ENCODE measurements around the gene GLI3.

GRCh38 chr7:42197451-42197850 is 39.6 kb downstream of the GLI3 start:
- TF ChIP-seq CTCF (IDR thresholded peaks at IDR 0.05) (no peak), EZH2phosphoT487 (IDR thresholded peaks at IDR 0.05) (no peak), EZH2 (IDR thresholded peaks at IDR 0.05) (no peak)

All from neural progenitor cell (in vitro differentiated cells).